MG63 (cell line): ENCODE results near the gene MTCH1. TPM values are rescaled to one million over a fixed set of nuclear protein-coding genes. Genes with fewer than 3 reads are reported as not detected.
"Not testable (repeated sequence)": the region's sequence is repeated elsewhere in the genome, so short reads cannot be mapped to it uniquely, and the experiment has no call there.

Experiments
- DNase-seq: peaks from one replicate; pipeline ENCODE4 v3.0.0-alpha.2; 2020
- H3K27me3 ChIP-seq: fragments of 250-450 bp; sonication (Bioruptor Pico); 2 replicates; pipeline ENCODE4 v1.5.1; 2020; ENCODE audit warnings: mild to moderate bottlenecking, moderate library complexity
- H3K36me3 ChIP-seq: fragments of 250-450 bp; sonication (Bioruptor Pico); 2 replicates; pipeline ENCODE4 v1.5.1; 2020; ENCODE audit warnings: mild to moderate bottlenecking, moderate library complexity
- H3K4me3 ChIP-seq: fragments of 250-450 bp; sonication (Bioruptor Pico); 2 replicates; pipeline ENCODE4 v1.5.1; 2020; ENCODE audit warnings: mild to moderate bottlenecking, moderate library complexity
- H3K9me3 ChIP-seq: fragments of 250-450 bp; sonication (Bioruptor Pico); 2 replicates; pipeline ENCODE4 v1.5.1; 2020; ENCODE audit warnings: mild to moderate bottlenecking, moderate library complexity
- total RNA-seq: library from RNA; depleted of rRNA; stranded (reverse); fragments of >200 nt; shearing (Covaris generic); gene quantifications from 2 replicates; pipeline ENCODE4 v1.2.3, GENCODE V29; 2014; ENCODE audit warnings: low replicate concordance

The MTCH1 gene
- total RNA-seq, 1 experiment from 2014 or later = 270 TPM

DNA sequence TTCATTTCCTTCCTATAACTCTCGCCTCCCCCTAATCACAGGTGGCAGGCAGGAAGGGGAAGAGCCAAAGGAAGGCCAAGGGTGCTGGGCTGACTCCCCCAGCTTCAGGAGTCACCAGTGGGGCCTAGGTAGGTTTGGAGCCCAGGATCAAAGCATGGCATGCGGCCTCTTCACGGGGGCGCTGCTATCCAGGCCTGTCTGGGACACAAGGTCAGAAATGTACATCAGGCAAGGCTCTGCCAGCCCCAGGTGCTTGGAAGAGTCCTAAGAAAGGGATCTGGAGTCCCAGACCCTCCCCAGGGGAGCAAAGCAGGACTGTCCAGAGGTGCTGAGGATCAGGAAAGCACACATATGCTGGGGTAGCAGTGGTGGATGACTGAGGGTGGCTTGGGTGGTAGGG lies 21.1 kb downstream of the MTCH1 start:
- no peaks in the 10 kb centered on the region for H3K27me3 ChIP-seq
- no peak overlapping the region for H3K4me3 ChIP-seq
- DNase-seq = no peak
- no peaks in the 10 kb centered on the region for H3K9me3 ChIP-seq
- H3K36me3 ChIP-seq = peaks cover 24% of the 10 kb centered on the region

DNA sequence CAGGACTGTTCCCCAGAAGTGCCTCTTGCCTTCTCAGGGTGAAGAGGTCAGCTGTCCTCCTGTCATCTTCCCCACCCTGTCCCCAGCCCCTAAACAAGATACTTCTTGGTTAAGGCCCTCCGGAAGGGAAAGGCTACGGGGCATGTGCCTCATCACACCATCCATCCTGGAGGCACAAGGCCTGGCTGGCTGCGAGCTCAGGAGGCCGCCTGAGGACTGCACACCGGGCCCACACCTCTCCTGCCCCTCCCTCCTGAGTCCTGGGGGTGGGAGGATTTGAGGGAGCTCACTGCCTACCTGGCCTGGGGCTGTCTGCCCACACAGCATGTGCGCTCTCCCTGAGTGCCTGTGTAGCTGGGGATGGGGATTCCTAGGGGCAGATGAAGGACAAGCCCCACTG lies 21.6 kb downstream of the MTCH1 start:
- Histone ChIP-seq H3K36me3 (peaks cover 19% of the 10 kb centered on the region), H3K4me3 (no peak overlapping the region), H3K27me3 (no peaks in the 10 kb centered on the region), H3K9me3 (no peaks in the 10 kb centered on the region)
- DNase-seq = no peak

DNA sequence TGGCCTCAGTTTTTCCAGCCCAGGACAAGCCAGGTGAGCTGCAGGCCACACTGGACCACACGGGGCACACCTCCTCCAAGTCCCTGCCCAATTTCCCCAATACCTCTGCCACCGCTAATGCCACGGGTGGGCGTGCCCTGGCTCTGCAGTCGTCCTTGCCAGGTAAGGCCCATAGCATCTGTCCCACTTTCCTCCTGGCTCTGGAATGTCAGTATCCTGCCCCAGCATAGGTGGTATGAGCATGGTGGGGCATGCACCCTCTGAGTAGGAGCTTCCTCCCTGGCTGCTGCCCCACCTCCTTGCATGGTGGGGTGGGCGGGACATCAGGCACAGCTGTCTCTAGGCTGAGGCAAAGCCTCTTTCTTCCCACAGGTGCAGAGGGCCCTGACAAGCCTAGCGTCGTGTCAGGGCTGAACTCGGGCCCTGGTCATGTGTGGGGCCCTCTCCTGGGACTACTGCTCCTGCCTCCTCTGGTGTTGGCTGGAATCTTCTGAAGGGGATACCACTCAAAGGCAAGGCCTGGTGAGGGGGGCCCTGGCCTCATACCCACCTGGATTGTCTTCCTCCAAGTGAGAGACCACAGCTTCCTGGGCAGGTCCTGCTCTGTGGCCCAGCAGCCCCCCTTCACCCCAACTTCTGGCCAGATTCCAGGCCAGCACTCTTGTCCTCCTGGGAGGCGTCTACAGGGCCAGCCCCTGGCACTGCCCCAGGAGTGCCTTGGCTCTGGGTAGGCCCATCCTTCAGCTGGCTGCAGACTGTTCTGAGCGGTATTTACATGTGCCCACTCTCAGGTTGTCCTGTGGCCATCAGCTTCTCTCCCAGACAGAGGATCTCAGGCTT lies 22.3 kb downstream of the MTCH1 start:
- DNase-seq = no peak
- no peaks in the 10 kb centered on the region for H3K9me3 ChIP-seq
- H3K4me3 ChIP-seq = no peak overlapping the region
- H3K27me3 ChIP-seq = no peaks in the 10 kb centered on the region
- peaks cover 12% of the 10 kb centered on the region for H3K36me3 ChIP-seq

DNA sequence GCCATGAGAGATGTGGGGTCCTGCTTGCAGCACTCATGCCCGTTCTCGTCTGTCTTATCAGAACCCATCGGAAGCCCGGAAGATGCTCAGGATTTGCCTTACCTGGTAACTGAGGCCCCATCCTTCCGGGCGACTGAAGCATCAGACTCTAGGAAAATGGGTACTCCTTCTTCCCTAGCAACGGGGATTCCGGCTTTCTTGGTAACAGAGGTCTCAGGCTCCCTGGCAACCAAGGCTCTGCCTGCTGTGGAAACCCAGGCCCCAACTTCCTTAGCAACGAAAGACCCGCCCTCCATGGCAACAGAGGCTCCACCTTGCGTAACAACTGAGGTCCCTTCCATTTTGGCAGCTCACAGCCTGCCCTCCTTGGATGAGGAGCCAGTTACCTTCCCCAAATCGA lies 23.1 kb downstream of the MTCH1 start:
- Histone ChIP-seq H3K36me3 (peaks cover 4% of the 10 kb centered on the region), H3K9me3 (no peaks in the 10 kb centered on the region), H3K27me3 (no peaks in the 10 kb centered on the region), H3K4me3 (no peak overlapping the region)
- no peak for DNase-seq

DNA sequence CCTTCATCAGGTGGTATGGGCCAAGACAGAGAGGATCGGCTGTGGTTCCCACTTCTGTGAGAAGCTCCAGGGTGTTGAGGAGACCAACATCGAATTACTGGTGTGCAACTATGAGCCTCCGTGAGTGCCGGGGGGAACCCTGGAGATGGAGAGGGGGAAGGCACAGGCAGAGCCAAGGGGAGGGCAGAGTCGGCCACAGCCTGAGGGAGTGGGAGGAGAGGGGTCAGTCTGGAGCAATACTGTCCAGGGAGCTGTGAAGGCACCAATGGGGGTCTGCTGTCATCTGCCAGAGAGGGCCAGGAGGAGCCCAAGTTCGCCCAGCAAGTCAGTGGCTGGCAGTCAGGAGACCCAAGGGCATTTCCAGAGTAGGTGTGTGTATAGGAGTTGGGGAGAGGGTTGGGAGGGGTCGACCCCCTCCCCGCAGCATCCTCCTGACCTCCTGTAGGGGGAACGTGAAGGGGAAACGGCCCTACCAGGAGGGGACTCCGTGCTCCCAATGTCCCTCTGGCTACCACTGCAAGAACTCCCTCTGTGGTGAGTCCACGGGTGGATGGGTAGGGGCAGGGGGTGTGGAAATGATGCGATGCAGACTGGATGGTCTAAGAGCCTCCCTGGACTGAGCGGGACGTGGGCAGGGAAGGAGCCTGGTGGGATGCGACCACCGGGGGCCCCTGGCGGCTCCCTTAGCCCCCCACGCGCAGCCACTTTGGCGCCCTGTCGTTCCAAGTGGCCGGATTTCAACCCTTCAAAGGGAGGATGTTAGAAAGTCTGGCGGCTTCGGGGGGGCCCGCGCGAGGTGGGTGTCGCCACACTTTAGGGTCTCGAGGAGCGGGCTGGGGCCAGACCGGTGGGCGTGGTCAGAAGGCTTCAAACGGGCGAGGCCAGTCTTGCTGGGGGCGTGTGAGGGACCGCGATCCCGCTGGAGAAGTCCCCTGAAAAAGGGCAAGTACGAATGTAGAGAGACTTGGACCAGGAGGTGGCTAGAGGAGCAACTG lies 24.3 kb downstream of the MTCH1 start:
- no peak for DNase-seq
- Histone ChIP-seq H3K9me3 (no peaks in the 10 kb centered on the region), H3K4me3 (no peak overlapping the region), H3K36me3 (no peaks in the 10 kb centered on the region), H3K27me3 (no peaks in the 10 kb centered on the region)

DNA sequence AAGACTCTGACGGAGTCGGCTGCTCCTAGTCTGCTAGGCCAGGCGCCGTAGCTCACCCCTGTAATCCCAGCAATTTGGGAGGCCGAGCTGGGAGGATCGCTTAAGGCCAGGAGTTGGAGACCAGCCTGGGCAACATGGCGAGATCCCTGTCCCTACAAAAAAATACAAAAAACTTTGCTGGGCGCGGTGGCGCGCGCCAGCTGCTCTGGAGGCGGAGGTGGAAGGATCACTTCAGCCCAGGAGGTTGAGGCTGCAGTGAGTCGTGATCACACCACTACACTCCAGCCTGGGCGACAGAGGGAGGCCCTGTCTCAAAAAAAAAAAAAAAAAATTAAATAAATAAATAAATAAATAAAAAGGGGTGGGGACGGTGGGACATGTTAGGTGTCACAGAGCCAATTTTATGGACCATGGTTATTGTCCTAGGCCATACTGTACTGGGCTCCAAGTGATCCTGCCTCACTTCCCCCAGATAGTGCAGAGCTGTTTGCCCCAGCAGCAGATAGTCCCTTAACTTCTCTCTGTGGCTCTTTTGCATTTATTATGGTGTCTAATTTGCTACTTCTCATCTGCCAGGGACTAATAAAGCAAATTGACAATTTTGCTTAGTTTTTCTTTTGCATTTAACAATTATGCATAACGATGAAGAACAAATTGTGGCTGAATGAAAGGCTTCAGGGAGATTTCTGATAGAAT lies 26.3 kb downstream of the MTCH1 start:
- no peaks in the 10 kb centered on the region for H3K27me3 ChIP-seq
- no peaks in the 10 kb centered on the region for H3K36me3 ChIP-seq
- no peak overlapping the region for H3K4me3 ChIP-seq
- H3K9me3 ChIP-seq = no peaks in the 10 kb centered on the region
- no peak for DNase-seq

DNA sequence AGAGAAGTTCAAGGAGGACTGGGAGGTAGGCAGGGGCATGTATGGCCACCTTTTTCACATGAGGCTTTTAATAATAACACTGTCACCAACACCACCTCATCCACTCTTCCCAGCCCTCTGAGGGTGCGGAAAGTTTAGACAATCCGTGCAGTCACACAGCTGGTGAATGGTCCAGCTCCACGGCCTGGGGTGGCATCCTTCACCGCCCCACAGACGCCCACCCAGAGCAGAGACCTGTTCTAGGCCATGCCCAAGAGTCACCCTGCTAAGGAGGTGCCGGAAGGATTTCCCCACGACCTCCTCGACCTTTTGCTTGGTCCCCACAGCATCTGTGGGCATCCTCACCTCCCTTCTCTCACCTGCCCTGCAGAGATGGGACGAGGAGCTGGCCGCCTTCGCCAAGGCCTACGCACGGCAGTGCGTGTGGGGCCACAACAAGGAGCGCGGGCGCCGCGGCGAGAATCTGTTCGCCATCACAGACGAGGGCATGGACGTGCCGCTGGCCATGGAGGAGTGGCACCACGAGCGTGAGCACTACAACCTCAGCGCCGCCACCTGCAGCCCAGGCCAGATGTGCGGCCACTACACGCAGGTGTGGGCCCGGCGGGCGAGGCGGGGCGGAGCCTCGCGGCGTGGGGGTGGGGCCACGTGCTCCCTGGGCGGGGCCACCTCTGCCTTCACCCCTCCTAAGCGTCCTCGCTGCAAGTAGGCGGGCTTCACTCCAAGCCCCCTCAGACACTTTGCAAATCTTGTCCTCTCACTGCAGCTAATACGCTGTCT lies 27.0 kb downstream of the MTCH1 start:
- DNase-seq = no peak
- H3K9me3 ChIP-seq = no peaks in the 10 kb centered on the region
- no peaks in the 10 kb centered on the region for H3K27me3 ChIP-seq
- H3K4me3 ChIP-seq = no peak overlapping the region
- H3K36me3 ChIP-seq = no peaks in the 10 kb centered on the region

DNA sequence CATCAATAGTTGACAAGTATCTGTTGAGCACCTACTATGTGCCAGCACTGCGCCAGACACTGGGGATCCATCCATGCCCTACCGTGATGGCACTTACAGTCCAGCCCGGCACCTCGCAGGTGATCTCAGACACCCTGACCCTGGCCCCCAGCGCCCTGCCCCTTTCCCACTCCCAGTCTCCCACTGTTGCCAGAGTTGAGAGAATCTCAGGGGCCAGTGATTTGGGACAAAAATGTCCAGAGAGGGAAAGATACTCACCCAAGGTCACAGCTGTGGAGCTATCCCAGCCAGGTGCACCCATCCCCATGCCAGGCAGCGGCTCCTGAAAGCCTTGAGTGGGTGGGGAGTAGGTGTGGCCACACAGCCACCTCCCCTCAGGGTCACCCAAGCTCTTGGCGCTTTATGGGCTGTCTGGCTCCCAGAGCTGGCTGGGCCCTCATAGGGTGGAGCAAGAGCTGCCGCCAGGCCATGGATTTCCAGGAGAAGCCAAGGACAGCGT lies 28.2 kb downstream of the MTCH1 start:
- Histone ChIP-seq H3K4me3 (no peak overlapping the region), H3K36me3 (no peaks in the 10 kb centered on the region), H3K9me3 (no peaks in the 10 kb centered on the region), H3K27me3 (no peaks in the 10 kb centered on the region)
- DNase-seq = no peak

DNA sequence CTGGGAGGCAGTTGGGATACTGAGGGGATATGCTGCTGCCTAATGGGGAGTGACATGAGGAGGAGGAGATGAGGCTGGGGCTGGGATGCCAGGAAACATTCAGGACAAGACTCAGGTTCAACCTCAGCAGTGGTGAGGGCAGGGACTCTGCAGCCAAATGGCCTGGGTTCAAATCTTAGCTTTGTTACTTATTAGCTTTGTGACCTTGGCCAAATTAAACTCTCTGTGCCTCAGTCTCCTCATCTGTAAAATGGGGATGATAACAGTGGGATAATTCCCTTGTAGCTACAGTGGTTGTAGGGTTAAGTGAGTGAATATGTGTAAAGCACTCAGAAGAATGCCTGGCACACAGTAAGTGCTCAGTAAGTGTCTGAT lies 29.6 kb downstream of the MTCH1 start:
- Histone ChIP-seq H3K9me3 (no peaks in the 10 kb centered on the region), H3K27me3 (no peaks in the 10 kb centered on the region), H3K36me3 (no peaks in the 10 kb centered on the region), H3K4me3 (no peak overlapping the region)
- DNase-seq = no peak

DNA sequence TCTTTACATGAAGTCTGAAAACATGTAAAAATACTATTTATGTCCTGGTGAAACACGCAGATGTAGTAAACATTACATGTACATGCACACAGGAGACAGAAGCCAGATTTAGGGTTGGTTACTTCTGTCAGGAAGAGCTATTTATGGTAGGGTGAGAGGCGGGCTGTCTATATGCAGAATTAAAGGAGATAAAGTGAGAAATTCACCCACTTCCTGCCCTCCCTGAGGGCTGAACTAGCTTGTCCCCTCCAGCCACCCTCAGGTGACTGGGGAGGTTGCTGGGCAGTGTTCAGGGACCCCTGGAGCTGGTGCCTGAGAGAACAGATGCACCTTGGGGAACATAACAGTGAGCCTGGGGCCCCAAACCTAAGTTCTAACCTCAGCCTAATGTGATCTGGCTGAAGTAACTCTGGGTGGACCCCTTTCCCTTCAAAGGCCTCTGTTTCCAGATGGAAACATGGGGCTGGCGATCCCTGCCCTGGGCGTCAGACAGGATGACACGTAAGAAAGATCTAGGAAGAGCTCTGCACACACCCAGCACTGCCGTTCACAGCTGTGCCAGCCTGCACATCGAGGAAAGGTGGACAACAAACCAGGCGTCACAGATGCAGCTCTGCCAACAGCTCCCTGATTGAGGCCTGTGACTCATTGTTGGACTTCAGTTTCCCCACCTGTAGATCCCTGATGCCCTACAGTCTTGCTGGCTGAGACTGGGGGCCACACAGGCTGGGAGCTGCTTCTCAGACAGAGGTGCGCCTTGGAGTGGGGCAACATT lies 30.1 kb downstream of the MTCH1 start:
- DNase-seq = peak; percentile 23
- Histone ChIP-seq H3K9me3 (no peaks in the 10 kb centered on the region; the same call in 1 of the 2 replicates), H3K4me3 (no peak overlapping the region), H3K36me3 (no peaks in the 10 kb centered on the region), H3K27me3 (no peaks in the 10 kb centered on the region)

DNA sequence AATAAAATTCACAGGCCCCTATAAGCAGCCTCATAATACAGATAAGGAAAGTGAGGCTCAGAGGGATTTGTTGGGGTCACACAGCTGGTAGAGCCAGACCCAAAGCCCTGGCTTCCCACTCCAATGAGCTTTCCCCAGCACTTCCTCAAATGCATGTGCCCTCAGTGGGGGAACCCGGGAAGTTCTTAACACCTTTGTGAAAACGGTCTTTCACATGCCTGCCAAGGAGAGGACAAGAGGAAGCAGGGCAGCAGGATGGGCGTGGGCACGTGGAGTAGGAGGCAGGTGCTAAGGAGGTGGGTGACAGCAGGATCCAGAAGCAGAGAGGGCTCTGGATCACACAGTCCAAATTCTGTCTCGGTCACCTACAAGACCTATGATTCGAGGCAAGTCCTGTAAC lies 30.9 kb downstream of the MTCH1 start:
- no peak overlapping the region for H3K4me3 ChIP-seq
- DNase-seq = no peak
- H3K36me3 ChIP-seq = no peaks in the 10 kb centered on the region
- no peaks in the 10 kb centered on the region for H3K27me3 ChIP-seq
- H3K9me3 ChIP-seq = no peaks in the 10 kb centered on the region; the same call in 1 of the 2 replicates

DNA sequence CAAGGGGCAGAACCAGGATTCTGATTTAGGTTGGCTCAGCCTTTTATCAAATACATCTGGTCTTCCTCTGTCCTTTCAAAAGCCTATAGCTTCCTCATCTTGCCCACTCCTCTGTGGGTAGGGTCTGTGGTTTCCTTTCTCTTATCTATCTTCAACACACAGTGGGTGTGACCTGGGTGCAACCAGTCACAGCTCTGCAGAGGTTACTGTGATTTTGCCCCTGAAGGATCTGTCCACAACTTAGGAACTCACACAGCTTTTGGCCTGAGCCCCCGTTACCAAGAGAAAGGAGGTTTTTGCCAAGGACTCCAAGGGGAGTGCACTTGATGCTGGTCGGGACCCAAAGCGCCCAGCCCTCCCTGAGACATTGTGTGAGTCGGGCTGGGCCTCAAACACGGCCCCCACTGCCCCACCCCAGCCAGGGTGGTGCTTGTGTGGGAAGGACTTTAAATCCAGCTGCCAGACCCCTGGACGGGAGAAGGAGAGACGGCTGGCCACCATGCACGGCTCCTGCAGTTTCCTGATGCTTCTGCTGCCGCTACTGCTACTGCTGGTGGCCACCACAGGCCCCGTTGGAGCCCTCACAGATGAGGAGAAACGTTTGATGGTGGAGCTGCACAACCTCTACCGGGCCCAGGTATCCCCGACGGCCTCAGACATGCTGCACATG lies 31.6 kb downstream of the MTCH1 start, which contains the start of gene PI16:
PI16 (plus strand) TSS at position 477 of the 670 bp plus-strand sequence; CDS start at position 500, 23 bp downstream.
- no peaks in the 10 kb centered on the region for H3K36me3 ChIP-seq
- no peak for DNase-seq
- no peaks in the 10 kb centered on the region; the same call in 1 of the 2 replicates for H3K9me3 ChIP-seq
- H3K27me3 ChIP-seq = no peaks in the 10 kb centered on the region
- H3K4me3 ChIP-seq = no peak within 1 kb of the TSS

DNA sequence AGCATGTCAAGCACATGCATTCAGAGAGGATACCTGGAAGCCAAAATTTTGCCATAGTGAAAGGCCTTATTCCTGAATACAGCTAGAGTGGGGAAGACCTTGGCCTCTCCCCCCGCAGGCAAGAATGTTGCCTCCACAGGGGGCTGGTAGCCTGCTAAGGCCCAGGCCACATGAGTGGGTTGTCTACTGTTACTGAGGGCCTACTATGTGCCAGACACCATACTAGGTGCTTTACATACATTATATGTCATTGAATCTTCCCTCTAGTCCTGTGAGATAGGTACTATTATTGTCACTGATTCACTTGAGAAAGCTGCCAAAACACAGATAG lies 32.1 kb downstream of the MTCH1 start:
- Histone ChIP-seq H3K9me3 (no peaks in the 10 kb centered on the region; the same call in 1 of the 2 replicates), H3K27me3 (no peaks in the 10 kb centered on the region), H3K36me3 (no peaks in the 10 kb centered on the region), H3K4me3 (no peak overlapping the region)
- no peak for DNase-seq

DNA sequence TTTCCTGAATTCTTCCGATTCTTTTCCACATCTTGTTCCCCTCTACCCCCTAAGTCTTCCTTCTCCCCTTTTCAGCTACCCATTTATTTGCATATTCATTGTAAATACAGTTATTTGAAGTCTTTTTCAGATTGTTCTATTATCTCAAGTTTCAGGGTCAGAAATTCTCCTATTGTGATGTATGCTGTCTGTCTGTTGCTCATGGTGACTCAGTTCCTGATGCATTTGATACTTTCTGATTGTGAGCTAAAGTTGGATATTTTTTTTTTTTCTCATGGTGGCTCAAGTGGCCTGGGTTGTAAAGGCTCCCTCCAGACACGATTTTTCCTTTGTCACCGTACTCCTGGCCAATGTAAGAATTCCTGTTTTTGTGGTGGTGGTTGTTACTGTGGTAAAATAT lies 36.4 kb downstream of the MTCH1 start:
- no peak for DNase-seq
- no peaks in the 10 kb centered on the region for H3K36me3 ChIP-seq
- H3K9me3 ChIP-seq = no peaks in the 10 kb centered on the region; the same call in 1 of the 2 replicates
- no peaks in the 10 kb centered on the region for H3K27me3 ChIP-seq
- no peak overlapping the region for H3K4me3 ChIP-seq

DNA sequence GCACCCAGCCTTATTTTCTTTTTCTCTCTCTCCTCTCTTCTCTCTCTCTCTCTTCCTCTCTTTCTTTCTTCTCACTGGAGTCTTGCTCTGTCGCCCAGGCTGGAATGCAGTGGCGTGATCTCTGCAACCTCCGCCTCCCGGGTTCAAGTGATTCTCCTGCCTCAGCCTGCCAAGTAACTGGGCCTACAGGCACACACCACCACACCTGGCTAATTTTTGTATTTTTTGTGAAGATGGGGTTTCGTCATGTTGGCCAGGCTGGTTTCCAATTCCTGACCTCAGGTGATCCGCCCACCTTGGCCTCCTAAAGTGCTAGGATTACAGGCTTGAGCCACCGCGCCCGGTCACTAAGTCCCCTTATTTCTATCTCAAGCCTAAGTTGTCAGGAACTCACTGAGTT lies 36.9 kb downstream of the MTCH1 start:
- not testable (repeated sequence) for H3K27me3 ChIP-seq, DNase-seq, H3K36me3 ChIP-seq, H3K9me3 ChIP-seq, H3K4me3 ChIP-seq
